H9 (cell line): ENCODE results near the gene POLA1. TPM values are rescaled to one million over a fixed set of nuclear protein-coding genes. Genes with fewer than 3 reads are reported as not detected.

Experiments
- DNase-seq: peaks from one replicate; pipeline ENCODE4 v3.0.0-alpha.2; 2017
- H2AFZ ChIP-seq: one replicate; pipeline ENCODE4 v1.6.1; 2013; ENCODE audit warnings: mild to moderate bottlenecking, low read length, control low read depth, moderate library complexity
- H2AK5ac ChIP-seq: 2 replicates; pipeline ENCODE4 v1.6.1; 2013; ENCODE audit warnings: low read length, control low read depth, mixed read lengths; ENCODE audit not compliant: insufficient read length
- H2BK120ac ChIP-seq: one replicate; pipeline ENCODE4 v1.6.1; 2013; ENCODE audit warnings: low read depth, mild to moderate bottlenecking, low read length, control low read depth, inconsistent platforms; ENCODE audit not compliant: poor library complexity, severe bottlenecking
- H2BK12ac ChIP-seq: 2 replicates; pipeline ENCODE4 v1.6.1; 2013; ENCODE audit warnings: low read length, control low read depth, mixed read lengths, low read depth; ENCODE audit not compliant: insufficient read length
- H2BK15ac ChIP-seq: 2 replicates; pipeline ENCODE4 v1.6.1; 2013; ENCODE audit warnings: low read depth, low read length, control low read depth
- H2BK20ac ChIP-seq: one replicate; pipeline ENCODE4 v1.6.1; 2013; ENCODE audit warnings: low read depth, mild to moderate bottlenecking, low read length, control low read depth, inconsistent platforms; ENCODE audit not compliant: poor library complexity, severe bottlenecking
- H2BK5ac ChIP-seq: 2 replicates; pipeline ENCODE4 v1.6.1; 2013; ENCODE audit warnings: low read length, control low read depth, mixed read lengths; ENCODE audit not compliant: insufficient read length
- H3K14ac ChIP-seq: 2 replicates; pipeline ENCODE4 v1.6.1; 2013; ENCODE audit warnings: low read length, control low read depth; ENCODE audit not compliant: insufficient read depth
- H3K18ac ChIP-seq: 2 replicates; pipeline ENCODE4 v1.6.1; 2013; ENCODE audit warnings: low read depth, mild to moderate bottlenecking, mixed read lengths, low read length, control low read depth; ENCODE audit not compliant: insufficient read length
- H3K23ac ChIP-seq: 2 replicates; pipeline ENCODE4 v1.6.1; 2013; ENCODE audit warnings: low read length, control low read depth, mixed read lengths, low read depth; ENCODE audit not compliant: insufficient read length
- H3K23me2 ChIP-seq: 2 replicates; pipeline ENCODE4 v1.6.1; 2013; ENCODE audit warnings: low read depth, mild to moderate bottlenecking, mixed read lengths, low read length, control low read depth; ENCODE audit not compliant: insufficient read length, poor library complexity, severe bottlenecking
- H3K27ac ChIP-seq: 2 replicates; pipeline ENCODE4 v1.5.1; 2013; ENCODE audit warnings: low read length, control low read depth, mixed read lengths, low read depth; ENCODE audit not compliant: insufficient read length
- H3K27me3 ChIP-seq: 2 replicates; pipeline ENCODE4 v1.6.1; 2013; ENCODE audit warnings: low read length, control low read depth, inconsistent platforms; ENCODE audit not compliant: insufficient read depth
- H3K4ac ChIP-seq: 2 replicates; pipeline ENCODE4 v1.6.1; 2013; ENCODE audit warnings: low read depth, mild to moderate bottlenecking, control low read depth, inconsistent platforms, low read length, moderate library complexity
- H3K4me1 ChIP-seq: 2 replicates; pipeline ENCODE4 v1.6.1; 2013; ENCODE audit warnings: low read length, control low read depth, inconsistent platforms; ENCODE audit not compliant: insufficient read depth
- H3K4me2 ChIP-seq: 2 replicates; pipeline ENCODE4 v1.6.1; 2013; ENCODE audit warnings: low read length, control low read depth, mixed read lengths; ENCODE audit not compliant: insufficient read length, insufficient read depth
- H3K56ac ChIP-seq: 2 replicates; pipeline ENCODE4 v1.6.1; 2013; ENCODE audit warnings: low read depth, mild to moderate bottlenecking, mixed read lengths, low read length, control low read depth; ENCODE audit not compliant: insufficient read length
- H3K79me1 ChIP-seq: 2 replicates; pipeline ENCODE4 v1.6.1; 2013; ENCODE audit warnings: low read depth, mild to moderate bottlenecking, moderate library complexity, low read length, control low read depth, inconsistent platforms; ENCODE audit not compliant: insufficient read depth, poor library complexity, severe bottlenecking
- H3K79me2 ChIP-seq: 2 replicates; pipeline ENCODE4 v1.6.1; 2013; ENCODE audit warnings: low read length, control low read depth, inconsistent platforms; ENCODE audit not compliant: insufficient read depth
- H3K9ac ChIP-seq: 2 replicates; pipeline ENCODE4 v1.6.1; 2013; ENCODE audit warnings: low read length, control low read depth, mixed read lengths; ENCODE audit not compliant: insufficient read length; ENCODE audit errors: extremely low read depth
- H3K9me3 ChIP-seq: one replicate; pipeline ENCODE4 v1.6.1; 2013; ENCODE audit warnings: low read depth, low read length, inconsistent platforms; ENCODE audit not compliant: control insufficient read depth
- H3T11ph ChIP-seq: one replicate; pipeline ENCODE4 v1.6.1; 2013; ENCODE audit warnings: mild to moderate bottlenecking, low read length, control low read depth, inconsistent platforms
- H4K20me1 ChIP-seq: one replicate; pipeline ENCODE4 v1.6.1; 2013; ENCODE audit not compliant: control insufficient read depth, insufficient read length, insufficient read depth
- H4K5ac ChIP-seq: 2 replicates; pipeline ENCODE4 v1.6.1; 2013; ENCODE audit warnings: low read depth, mild to moderate bottlenecking, mixed read lengths, low read length, control low read depth; ENCODE audit not compliant: insufficient read length
- H4K8ac ChIP-seq: replicated peaks from 2 replicates; pipeline ENCODE4 v1.6.1; 2013; ENCODE audit warnings: low read length, control low read depth, mixed read lengths, low read depth; ENCODE audit not compliant: insufficient read length
- H4K91ac ChIP-seq: 2 replicates; pipeline ENCODE4 v1.6.1; 2013; ENCODE audit warnings: low read depth, mild to moderate bottlenecking, moderate library complexity, mixed read lengths, low read length, control low read depth; ENCODE audit not compliant: insufficient read length
- H3K27ac Mint-ChIP-seq, 3 experiments: 2 replicates in 2 of 3; 3 replicates in 1 of 3; pipeline ENCODE4 v1.8.0; 2020 to 2021; ENCODE audit warnings: mixed read lengths in 3 of 3, mild to moderate bottlenecking in 1 of 3, moderate library complexity in 1 of 3
- H3K27me3 Mint-ChIP-seq: 2 replicates; pipeline ENCODE4 v1.8.0; 2021; ENCODE audit warnings: low read depth, mild to moderate bottlenecking, moderate library complexity, mixed read lengths
- H3K36me3 Mint-ChIP-seq, 3 experiments: 2 replicates in 2 of 3; 3 replicates in 1 of 3; pipeline ENCODE4 v1.8.0; 2020 to 2021; ENCODE audit warnings: low read depth in 3 of 3, mixed read lengths in 3 of 3; ENCODE audit not compliant: insufficient read depth in 1 of 3
- H3K4me1 Mint-ChIP-seq, 2 experiments: 2 replicates each; pipeline ENCODE4 v1.8.0; 2020; ENCODE audit warnings: mixed read lengths in 2 of 2
- H3K4me3 Mint-ChIP-seq, 2 experiments: 2 replicates in 1 of 2; 3 replicates in 1 of 2; pipeline ENCODE4 v1.8.0; 2020 to 2021; ENCODE audit warnings: mild to moderate bottlenecking in 2 of 2, mixed read lengths in 2 of 2, moderate library complexity in 1 of 2
- H3K9me3 Mint-ChIP-seq, 2 experiments: 2 replicates in 1 of 2; 3 replicates in 1 of 2; pipeline ENCODE4 v1.8.0; 2020; ENCODE audit warnings: mild to moderate bottlenecking in 2 of 2, mixed read lengths in 2 of 2, moderate library complexity in 1 of 2
- CTCF ChIP-seq: fragments of 200-600 bp; sonication (generic); conservative IDR thresholded peaks from 3 replicates; pipeline ENCODE4 v1.8.0; 2021; ENCODE audit warnings: antibody characterized with exemption, mild to moderate bottlenecking
- total RNA-seq: library from RNA; stranded (reverse); gene quantifications from 2 replicates; pipeline ENCODE4 v1.2.1, GENCODE V29; 2021

The POLA1 gene
- total RNA-seq, 1 experiment from 2014 or later: 60.2 TPM

GRCh38 chrX:24956828-24957227 is 263.1 kb downstream of the POLA1 start:
- Histone ChIP-seq H3K9me3 (no peaks in the 10 kb centered on the region), H2AK5ac (no peak overlapping the region), H2BK120ac (no peak overlapping the region), H4K5ac (no peak overlapping the region), H2BK5ac (no peak overlapping the region), H3K4me1 (no peaks in the 10 kb centered on the region; the same call in 1 of the 2 replicates), H2BK20ac (no peak overlapping the region), H3K79me1 (no peaks in the 10 kb centered on the region), H4K8ac (no peak overlapping the region), H2BK12ac (no peak overlapping the region), H2AFZ (no peak overlapping the region), H3K4ac (no peak overlapping the region), H3T11ph (no peak overlapping the region), H4K91ac (no peak overlapping the region), H3K23ac (no peak overlapping the region), H3K27ac (no peak overlapping the region), H3K56ac (no peak overlapping the region), H3K9ac (no peak overlapping the region), H3K4me2 (no peak overlapping the region), H3K27me3 (no peaks in the 10 kb centered on the region), H4K20me1 (no peaks in the 10 kb centered on the region), H3K79me2 (no peaks in the 10 kb centered on the region), H3K23me2 (no peaks in the 10 kb centered on the region), H3K18ac (no peak overlapping the region), H3K14ac (no peak overlapping the region), H2BK15ac (no peak overlapping the region)
- Mint-ChIP-seq H3K4me3 (no peak overlapping the region), H3K36me3 (peaks cover 0 to 3% (median 0%) of the 10 kb centered on the region in 3 experiments; a peak in 1 of 7 replicates), H3K9me3 (no peaks in the 10 kb centered on the region), H3K27me3 (no peaks in the 10 kb centered on the region), H3K27ac (no peak overlapping the region), H3K4me1 (peaks cover 37 to 41% of the 10 kb centered on the region in 2 experiments)
- no peak for TF ChIP-seq CTCF
- no peak for DNase-seq
